22Rv1 (cell line): ENCODE results near the gene SLC43A1.

Source experiments
- H3K27ac ChIP-seq: fragments of 450-650 bp; 2 replicates; pipeline ENCODE4 v1.5.1; 2017
- ZFX ChIP-seq: fragments of 450-650 bp; IDR thresholded peaks from 2 replicates; pipeline ENCODE4 v1.6.1; 2017; ENCODE audit warnings: antibody characterized with exemption, borderline replicate concordance
- TF ChIP-seq, protein P1 (sequence below): fragments of 450-650 bp; IDR thresholded peaks from 2 replicates; pipeline ENCODE4 v1.5.1; 2017; ENCODE audit warnings: mild to moderate bottlenecking

SLC43A1 gene

GRCh38 chr11:57549983-57550382, 34.5 kb upstream of the SLC43A1 start:
- H3K27ac ChIP-seq, result no peak overlapping the region
- TF ChIP-seq ZFX, result no peak
- TF ChIP-seq, protein P1, sequence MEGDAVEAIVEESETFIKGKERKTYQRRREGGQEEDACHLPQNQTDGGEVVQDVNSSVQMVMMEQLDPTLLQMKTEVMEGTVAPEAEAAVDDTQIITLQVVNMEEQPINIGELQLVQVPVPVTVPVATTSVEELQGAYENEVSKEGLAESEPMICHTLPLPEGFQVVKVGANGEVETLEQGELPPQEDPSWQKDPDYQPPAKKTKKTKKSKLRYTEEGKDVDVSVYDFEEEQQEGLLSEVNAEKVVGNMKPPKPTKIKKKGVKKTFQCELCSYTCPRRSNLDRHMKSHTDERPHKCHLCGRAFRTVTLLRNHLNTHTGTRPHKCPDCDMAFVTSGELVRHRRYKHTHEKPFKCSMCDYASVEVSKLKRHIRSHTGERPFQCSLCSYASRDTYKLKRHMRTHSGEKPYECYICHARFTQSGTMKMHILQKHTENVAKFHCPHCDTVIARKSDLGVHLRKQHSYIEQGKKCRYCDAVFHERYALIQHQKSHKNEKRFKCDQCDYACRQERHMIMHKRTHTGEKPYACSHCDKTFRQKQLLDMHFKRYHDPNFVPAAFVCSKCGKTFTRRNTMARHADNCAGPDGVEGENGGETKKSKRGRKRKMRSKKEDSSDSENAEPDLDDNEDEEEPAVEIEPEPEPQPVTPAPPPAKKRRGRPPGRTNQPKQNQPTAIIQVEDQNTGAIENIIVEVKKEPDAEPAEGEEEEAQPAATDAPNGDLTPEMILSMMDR, result no peak

GRCh38 chr11:57547854-57548377, 32.4 kb upstream of the SLC43A1 start:
- no peak overlapping the region for H3K27ac ChIP-seq
- TF ChIP-seq, protein P1, result no peak
- TF ChIP-seq ZFX, result no peak

- no peak overlapping the region for H3K27ac ChIP-seq
- TF ChIP-seq, protein P1, result no peak
- no peak for TF ChIP-seq ZFX
Measured at GRCh38 chr11:57546869-57547475, 31.5 kb upstream of the SLC43A1 start.

DNA sequence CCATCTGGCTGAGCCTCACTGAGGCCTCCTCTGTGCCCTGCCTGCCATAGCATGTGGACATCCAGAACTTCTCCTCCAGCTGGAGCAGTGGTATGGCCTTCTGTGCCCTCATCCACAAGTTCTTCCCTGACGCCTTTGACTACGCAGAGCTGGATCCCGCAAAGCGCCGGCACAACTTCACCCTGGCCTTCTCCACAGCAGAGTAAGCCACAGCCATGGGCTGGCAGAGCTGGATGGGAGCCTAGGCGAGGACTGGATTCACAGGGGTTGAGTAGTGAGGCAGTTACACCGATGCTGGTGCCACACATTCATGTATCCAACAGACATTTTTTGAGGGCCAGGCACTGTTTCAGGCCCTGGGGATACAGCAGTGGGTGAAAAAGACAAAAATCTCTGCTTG, 30.9 kb upstream of the SLC43A1 start:
- TF ChIP-seq ZFX, result no peak
- TF ChIP-seq, protein P1, result no peak

DNA sequence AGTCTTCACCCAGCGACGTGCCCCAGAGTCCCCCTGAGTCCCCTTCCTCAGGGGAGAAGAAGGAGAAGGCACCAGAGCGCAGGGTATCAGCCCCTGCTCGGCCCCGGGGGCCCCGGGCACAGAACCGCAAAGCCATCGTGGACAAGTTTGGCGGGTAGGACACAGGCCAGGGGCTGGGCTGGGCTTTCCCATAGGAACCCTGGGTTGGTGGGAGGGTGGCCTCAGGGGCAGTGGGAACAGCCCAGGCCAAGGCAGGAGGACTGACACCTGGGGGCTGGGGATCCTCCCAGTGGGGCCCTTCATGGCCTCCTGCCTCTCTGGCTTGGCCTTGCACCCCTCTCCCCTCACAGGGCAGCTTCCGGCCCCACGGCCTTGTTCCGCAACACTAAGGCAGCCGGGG, 30.4 kb upstream of the SLC43A1 start:
- TF ChIP-seq ZFX, result no peak
- TF ChIP-seq, protein P1, result no peak
- H3K27ac ChIP-seq, result no peak overlapping the region

More for the DNA sequence above, 30.9 kb upstream of the SLC43A1 start:
- H3K27ac ChIP-seq, result no peak overlapping the region

GRCh38 chr11:57544566-57544965, 29.1 kb upstream of the SLC43A1 start:
- H3K27ac ChIP-seq, result no peak overlapping the region
- TF ChIP-seq ZFX, result no peak
- TF ChIP-seq, protein P1, result no peak

DNA sequence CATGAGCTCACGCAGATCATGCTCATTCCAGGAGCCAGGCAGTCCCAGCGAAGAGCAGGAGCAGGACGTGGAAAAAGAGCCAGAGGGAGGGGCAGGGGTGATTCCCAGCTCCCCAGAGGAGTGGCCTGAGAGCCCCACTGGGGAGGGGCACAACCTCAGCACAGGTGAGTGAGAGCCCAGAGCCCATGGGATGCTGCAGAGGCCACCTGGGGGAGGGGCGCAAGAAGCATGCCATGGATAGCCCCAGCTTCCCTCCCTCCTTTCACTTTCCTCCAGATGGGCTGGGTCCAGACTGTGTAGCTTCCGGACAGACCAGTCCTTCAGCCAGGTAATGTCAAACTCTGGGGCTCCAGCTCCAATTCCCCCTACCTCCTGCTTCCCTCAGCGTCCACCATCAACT, 28.1 kb upstream of the SLC43A1 start:
- TF ChIP-seq, protein P1, result no peak
- no peak for TF ChIP-seq ZFX
- H3K27ac ChIP-seq, result no peak overlapping the region
